Neuronal stem cell (in vitro differentiated cells): ENCODE data around the gene SELENOF.

ENCODE experiments used
- DNase-seq: peaks from one replicate; pipeline ENCODE4 v3.0.0-alpha.2; 2013; ENCODE audit warnings: low spot score
- H2AFZ ChIP-seq: one replicate; pipeline ENCODE4 v1.6.1; 2013; ENCODE audit warnings: mild to moderate bottlenecking, low read length, inconsistent platforms
- H2AK5ac ChIP-seq: 2 replicates; pipeline ENCODE4 v1.6.1; 2013; ENCODE audit warnings: low read depth, mild to moderate bottlenecking, inconsistent platforms, low read length, moderate library complexity, mixed read lengths
- H2BK120ac ChIP-seq: 2 replicates; pipeline ENCODE4 v1.6.1; 2013; ENCODE audit warnings: low read depth, mild to moderate bottlenecking, inconsistent platforms, low read length, moderate library complexity, mixed read lengths
- H2BK12ac ChIP-seq: one replicate; pipeline ENCODE4 v1.6.1; 2013; ENCODE audit warnings: low read length, inconsistent platforms
- H2BK15ac ChIP-seq: 2 replicates; pipeline ENCODE4 v1.6.1; 2013; ENCODE audit warnings: mild to moderate bottlenecking, low read length, inconsistent platforms, mixed read lengths
- H2BK5ac ChIP-seq: one replicate; pipeline ENCODE4 v1.6.1; 2013; ENCODE audit warnings: inconsistent platforms, mild to moderate bottlenecking, low read length, moderate library complexity
- H3K14ac ChIP-seq: one replicate; pipeline ENCODE4 v1.6.1; 2013; ENCODE audit warnings: low read length, inconsistent platforms
- H3K18ac ChIP-seq: 2 replicates; pipeline ENCODE4 v1.6.1; 2013; ENCODE audit warnings: low read length, inconsistent platforms
- H3K23ac ChIP-seq: 2 replicates; pipeline ENCODE4 v1.6.1; 2013; ENCODE audit warnings: low read depth, mild to moderate bottlenecking, mixed read lengths, low read length, inconsistent platforms; ENCODE audit not compliant: poor library complexity
- H3K27ac ChIP-seq: replicated peaks from 3 replicates; pipeline ENCODE4 v1.5.1; 2013; ENCODE audit warnings: low read length, inconsistent platforms
- H3K27me3 ChIP-seq, 3 experiments: 2 replicates each; pipeline ENCODE4 v1.6.1; 2013; ENCODE audit warnings: low read length in 3 of 3, mild to moderate bottlenecking in 2 of 3, inconsistent platforms in 1 of 3, low read depth in 1 of 3, mixed read lengths in 1 of 3, moderate library complexity in 1 of 3; ENCODE audit not compliant: control insufficient read depth in 3 of 3, insufficient read depth in 3 of 3
- H3K36me3 ChIP-seq, 2 donors: replicated peaks in 1 of 2; 2 replicates each; pipeline ENCODE4 v1.6.1; 2013; ENCODE audit warnings: low read length in 2 of 2; ENCODE audit not compliant: control insufficient read depth in 2 of 2, insufficient read depth in 2 of 2
- H3K4ac ChIP-seq: 2 replicates; pipeline ENCODE4 v1.6.1; 2013; ENCODE audit warnings: inconsistent platforms, mild to moderate bottlenecking, low read length, moderate library complexity
- H3K4me1 ChIP-seq, 2 donors: 1 replicate in 1 of 2; 2 replicates in 1 of 2; pipeline ENCODE4 v1.6.1; 2013; ENCODE audit warnings: low read length in 2 of 2, low read depth in 1 of 2; ENCODE audit not compliant: control insufficient read depth in 2 of 2, insufficient read depth in 1 of 2
- H3K4me2 ChIP-seq: one replicate; pipeline ENCODE4 v1.6.1; 2013; ENCODE audit warnings: mild to moderate bottlenecking, low read length, inconsistent platforms; ENCODE audit not compliant: insufficient read depth, poor library complexity, severe bottlenecking
- H3K4me3 ChIP-seq, 2 donors: 2 replicates each; pipeline ENCODE4 v1.5.1; 2013; ENCODE audit warnings: low read length in 2 of 2, mild to moderate bottlenecking in 2 of 2, inconsistent platforms in 1 of 2, moderate library complexity in 1 of 2
- H3K79me1 ChIP-seq: one replicate; pipeline ENCODE4 v1.6.1; 2013; ENCODE audit warnings: low read depth, mild to moderate bottlenecking, inconsistent platforms, low read length, moderate library complexity
- H3K9ac ChIP-seq: one replicate; pipeline ENCODE4 v1.6.1; 2013; ENCODE audit warnings: mild to moderate bottlenecking, low read depth, low read length, inconsistent platforms; ENCODE audit not compliant: poor library complexity
- H3K9me3 ChIP-seq, 2 donors: replicated peaks in 1 of 2; 2 replicates each; pipeline versions ENCODE3 to v1.6.1; 2013; ENCODE audit warnings: low read length in 2 of 2, mild to moderate bottlenecking in 2 of 2, inconsistent platforms in 1 of 2, low read depth in 1 of 2, mixed read lengths in 1 of 2, moderate library complexity in 1 of 2; ENCODE audit not compliant: control insufficient read depth in 2 of 2, insufficient read depth in 1 of 2
- H4K8ac ChIP-seq: one replicate; pipeline ENCODE4 v1.6.1; 2013; ENCODE audit warnings: low read depth, mild to moderate bottlenecking, inconsistent platforms, low read length, moderate library complexity
- H4K91ac ChIP-seq: one replicate; pipeline ENCODE4 v1.6.1; 2013; ENCODE audit warnings: low read length, low read depth, mild to moderate bottlenecking, inconsistent platforms; ENCODE audit not compliant: poor library complexity
- WGBS, 2 donors: extraction: QIAGEN DNeasy Blood & Tissue Kit; methylation state at CpG; one replicate each; pipeline ENCODE4 v1.1.7; 2013; ENCODE audit warnings: missing lambda C conversion rate in 2 of 2, mixed read lengths in 1 of 2; ENCODE audit not compliant: insufficient read length in 2 of 2, insufficient replicate concordance in 1 of 2; ENCODE audit errors: extremely low coverage in 2 of 2; 5-methylcytosine and 5-hydroxymethylcytosine counted together

The SELENOF gene

DNA sequence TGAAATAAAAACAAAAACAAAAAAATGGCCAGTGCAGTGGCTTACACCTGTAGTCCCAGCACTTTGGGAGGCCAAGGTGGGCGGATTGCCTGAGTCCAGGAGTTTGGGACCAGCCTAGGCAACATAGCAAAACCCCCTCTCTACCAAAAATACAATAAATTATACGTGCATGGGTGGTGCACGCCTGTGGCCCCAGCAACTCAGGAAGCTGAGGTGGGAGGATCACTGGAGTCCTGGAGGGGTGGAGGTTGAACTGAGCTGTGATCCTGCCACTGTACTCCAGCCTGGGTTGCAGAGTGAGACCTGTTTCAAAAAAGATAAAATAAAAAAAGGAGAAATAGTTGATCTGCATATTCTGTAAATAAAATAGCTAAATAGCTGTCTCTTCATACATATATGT, 41.8 kb upstream of the SELENOF start:
- peaks cover 0 to 14% of the 10 kb centered on the region in 2 donors for H3K36me3 ChIP-seq
- peaks cover 0 to 22% of the 10 kb centered on the region in 2 donors for H3K9me3 ChIP-seq
- H3K4me2 ChIP-seq, result no peak overlapping the region
- no peak overlapping the region for H2AFZ ChIP-seq
- H3K9ac ChIP-seq, result no peak overlapping the region
- H2BK12ac ChIP-seq, result no peak overlapping the region
- H3K14ac ChIP-seq, result no peak overlapping the region
- no peak overlapping the region for H3K4ac ChIP-seq
- no peak overlapping the region for H3K18ac ChIP-seq
- no peak for DNase-seq
- WGBS, 2 donors, result no CpG with 5 or more reads among the region's 3 CpGs
- H3K27me3 ChIP-seq, result no peaks in the 10 kb centered on the region
- no peak overlapping the region for H3K23ac ChIP-seq
- no peak overlapping the region for H2BK120ac ChIP-seq
- H3K27ac ChIP-seq, result no peak overlapping the region
- no peaks in the 10 kb centered on the region for H3K79me1 ChIP-seq
- H4K91ac ChIP-seq, result no peak overlapping the region
- no peak overlapping the region for H4K8ac ChIP-seq
- H2BK15ac ChIP-seq, result no peak overlapping the region
- H2BK5ac ChIP-seq, result no peak overlapping the region
- no peak overlapping the region for H2AK5ac ChIP-seq
- H3K4me1 ChIP-seq, result peaks cover 0 to 13% of the 10 kb centered on the region in 2 donors
- H3K4me3 ChIP-seq, result no peak overlapping the region

DNA sequence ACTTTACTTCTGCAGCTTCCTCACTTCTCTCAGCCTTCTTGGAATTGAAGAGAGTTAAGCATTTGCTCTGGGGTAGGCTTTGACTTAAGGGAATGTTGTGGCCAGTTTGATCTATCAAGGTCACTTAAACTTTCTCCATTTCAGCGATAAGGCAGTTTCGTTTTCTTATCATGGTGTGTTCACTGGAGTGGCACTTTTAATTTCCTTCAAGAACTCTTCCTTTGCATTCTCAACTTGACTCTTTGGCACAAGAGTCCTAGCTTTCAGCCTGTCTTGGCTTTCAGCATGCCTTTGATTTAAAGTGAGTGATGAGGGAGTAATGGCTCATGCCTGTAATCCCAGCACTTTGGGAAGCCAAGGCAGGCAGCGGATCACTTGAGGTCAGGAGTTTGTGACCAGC, 39.2 kb upstream of the SELENOF start:
- no peak overlapping the region for H3K18ac ChIP-seq
- no peak overlapping the region for H2AK5ac ChIP-seq
- H4K8ac ChIP-seq, result no peak overlapping the region
- DNase-seq, result no peak
- no peak overlapping the region for H4K91ac ChIP-seq
- no CpG with 5 or more reads among the region's 3 CpGs for WGBS, 2 donors
- no peak overlapping the region for H3K23ac ChIP-seq
- H3K14ac ChIP-seq, result no peak overlapping the region
- H3K36me3 ChIP-seq, result peaks cover 0 to 2% of the 10 kb centered on the region in 2 donors
- H3K4me3 ChIP-seq, result no peak overlapping the region
- no peak overlapping the region for H2AFZ ChIP-seq
- no peak overlapping the region for H3K9ac ChIP-seq
- no peak overlapping the region for H3K4me2 ChIP-seq
- no peak overlapping the region for H2BK5ac ChIP-seq
- H2BK15ac ChIP-seq, result no peak overlapping the region
- H3K4me1 ChIP-seq, result peaks cover 0 to 21% of the 10 kb centered on the region in 2 donors
- no peak overlapping the region for H3K27ac ChIP-seq
- no peak overlapping the region for H2BK12ac ChIP-seq
- H3K9me3 ChIP-seq, result peaks cover 0 to 12% of the 10 kb centered on the region in 2 donors
- no peak overlapping the region for H3K4ac ChIP-seq
- no peaks in the 10 kb centered on the region for H3K27me3 ChIP-seq
- H2BK120ac ChIP-seq, result no peak overlapping the region
- H3K79me1 ChIP-seq, result peaks cover 1% of the 10 kb centered on the region

DNA sequence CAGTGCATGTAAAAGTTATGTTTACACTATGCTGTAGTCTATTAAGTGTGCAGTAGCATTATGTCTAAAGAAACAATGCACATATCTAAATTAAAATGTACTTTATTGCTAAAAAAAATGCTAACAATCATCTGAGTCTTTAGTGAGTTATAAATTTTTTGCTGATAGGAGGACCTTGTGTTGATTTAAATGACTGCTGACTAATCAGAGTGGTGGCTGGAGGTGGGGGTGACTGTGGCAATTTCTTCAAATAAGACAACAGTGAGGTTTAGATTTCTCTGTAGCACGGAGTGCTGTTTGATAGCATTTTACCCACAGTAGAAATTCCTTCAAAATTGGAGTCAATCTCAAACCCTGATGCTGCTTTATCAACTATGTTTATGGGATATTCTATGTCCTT, 37.5 kb upstream of the SELENOF start:
- H3K4me2 ChIP-seq, result no peak overlapping the region
- no peak overlapping the region for H2BK15ac ChIP-seq
- H3K14ac ChIP-seq, result no peak overlapping the region
- no peak for DNase-seq
- WGBS, 2 donors, result no CpG with 5 or more reads among the region's 1 CpG
- H3K18ac ChIP-seq, result no peak overlapping the region
- H3K9ac ChIP-seq, result no peak overlapping the region
- peaks cover 2% of the 10 kb centered on the region for H3K79me1 ChIP-seq
- H4K91ac ChIP-seq, result no peak overlapping the region
- no peaks in the 10 kb centered on the region for H3K36me3 ChIP-seq
- no peak overlapping the region for H3K4ac ChIP-seq
- no peak overlapping the region for H2AFZ ChIP-seq
- H3K27me3 ChIP-seq, result no peaks in the 10 kb centered on the region
- H2BK120ac ChIP-seq, result no peak overlapping the region
- no peak overlapping the region for H2BK5ac ChIP-seq
- peaks cover 0 to 9% of the 10 kb centered on the region in 2 donors for H3K9me3 ChIP-seq
- peaks cover 0 to 25% of the 10 kb centered on the region in 2 donors for H3K4me1 ChIP-seq
- no peak overlapping the region for H4K8ac ChIP-seq
- H2AK5ac ChIP-seq, result no peak overlapping the region
- no peak overlapping the region for H3K4me3 ChIP-seq
- no peak overlapping the region for H3K23ac ChIP-seq
- H2BK12ac ChIP-seq, result no peak overlapping the region
- H3K27ac ChIP-seq, result no peak overlapping the region

DNA sequence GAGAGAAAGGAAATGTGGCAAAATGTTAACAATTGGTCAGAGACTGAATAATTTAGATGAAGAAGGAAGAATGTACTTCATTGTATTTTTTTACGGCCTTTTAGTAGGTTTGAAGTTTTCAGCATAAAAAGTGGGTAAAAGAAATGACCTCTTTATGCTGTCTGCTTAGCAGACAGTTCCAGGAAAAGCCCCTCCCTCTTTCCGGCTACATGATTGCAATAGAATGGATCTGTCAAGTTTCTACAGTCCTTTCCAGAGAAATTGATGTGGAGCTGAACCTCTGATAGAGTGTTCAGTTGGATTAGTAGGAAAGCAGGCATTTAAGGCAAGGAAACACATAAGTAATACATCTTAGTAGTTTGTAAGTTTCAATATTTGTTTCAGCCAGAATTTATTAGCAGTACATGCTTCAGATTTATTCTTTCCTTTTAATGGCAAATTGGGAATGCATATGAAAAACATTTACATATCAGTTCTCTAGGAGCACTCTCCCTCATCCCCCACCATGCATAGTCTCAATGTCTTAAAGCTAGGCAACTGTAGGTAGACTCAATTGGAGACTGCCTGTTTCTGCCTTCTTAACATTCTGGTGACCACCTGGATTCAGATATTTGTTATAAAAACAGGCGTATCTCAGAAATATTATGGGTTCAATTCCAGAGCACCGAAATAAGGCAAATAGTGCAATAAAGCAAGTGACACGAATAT, 36.9 kb upstream of the SELENOF start:
- Histone ChIP-seq H2BK5ac (no peak overlapping the region), H3K4ac (no peak overlapping the region)

More for the DNA sequence above, 36.9 kb upstream of the SELENOF start:
- H3K18ac ChIP-seq, result no peak overlapping the region
- H3K27ac ChIP-seq, result no peak overlapping the region
- H4K8ac ChIP-seq, result no peak overlapping the region
- H3K9me3 ChIP-seq, result peaks cover 0 to 9% of the 10 kb centered on the region in 2 donors
- H2BK12ac ChIP-seq, result no peak overlapping the region
- H3K4me1 ChIP-seq, result peaks cover 0 to 26% of the 10 kb centered on the region in 2 donors
- no peak overlapping the region for H3K4me2 ChIP-seq
- H3K9ac ChIP-seq, result no peak overlapping the region
- H3K36me3 ChIP-seq, result no peaks in the 10 kb centered on the region
- no peak overlapping the region for H3K14ac ChIP-seq
- no peak overlapping the region for H3K23ac ChIP-seq
- H2AK5ac ChIP-seq, result no peak overlapping the region
- no peak overlapping the region for H2AFZ ChIP-seq
- no peak overlapping the region for H3K4me3 ChIP-seq
- H4K91ac ChIP-seq, result no peak overlapping the region
- no peak for DNase-seq
- H2BK15ac ChIP-seq, result no peak overlapping the region
- no peaks in the 10 kb centered on the region for H3K27me3 ChIP-seq
- H3K79me1 ChIP-seq, result peaks cover 2% of the 10 kb centered on the region
- WGBS, 2 donors, result no CpG with 5 or more reads among the region's 5 CpGs
- H2BK120ac ChIP-seq, result no peak overlapping the region
